Measurements from ENCODE around the gene NAXE.

Gene NAXE

DNA sequence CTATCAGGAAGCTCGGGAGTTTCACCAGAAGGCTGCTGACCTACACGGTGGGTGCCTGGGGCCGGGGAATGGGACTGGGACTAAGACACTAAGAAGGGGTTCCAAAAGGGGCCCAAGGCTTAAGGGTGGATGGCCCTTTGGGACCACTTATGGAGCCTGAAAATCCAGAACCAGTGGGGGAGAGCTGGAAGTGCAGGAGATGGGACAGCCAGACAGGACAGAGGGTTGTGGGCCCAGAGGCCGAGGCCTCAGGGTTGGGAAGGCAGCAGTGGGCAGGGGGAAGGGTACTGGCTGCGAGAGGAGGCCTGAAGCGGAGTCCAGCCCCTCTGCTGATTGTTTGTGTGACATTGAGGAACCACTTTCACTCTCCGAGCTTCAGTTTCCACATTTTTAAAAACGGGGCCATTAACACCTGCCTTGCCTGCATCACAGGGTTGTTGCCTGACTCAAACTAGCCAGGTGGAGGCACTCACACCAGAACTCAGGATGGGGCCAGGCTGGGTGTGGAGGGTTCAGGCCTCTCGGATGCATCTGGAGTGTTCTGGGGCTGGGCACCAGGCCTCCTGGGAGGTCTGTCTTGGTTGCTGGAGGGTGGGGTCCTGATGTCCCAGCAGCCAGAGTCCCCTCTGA is 9.1 kb upstream of the NAXE start:
- H3K79me2 ChIP-seq (ENCODE audit: insufficient read depth, low read depth), result no peaks in the 10 kb centered on the region
- H3K27me3 ChIP-seq (ENCODE audit: insufficient read depth, low read depth), result no peaks in the 10 kb centered on the region
- no peaks in the 10 kb centered on the region for H3K36me3 ChIP-seq (ENCODE audit: insufficient read depth)
- TF ChIP-seq, protein P1, sequence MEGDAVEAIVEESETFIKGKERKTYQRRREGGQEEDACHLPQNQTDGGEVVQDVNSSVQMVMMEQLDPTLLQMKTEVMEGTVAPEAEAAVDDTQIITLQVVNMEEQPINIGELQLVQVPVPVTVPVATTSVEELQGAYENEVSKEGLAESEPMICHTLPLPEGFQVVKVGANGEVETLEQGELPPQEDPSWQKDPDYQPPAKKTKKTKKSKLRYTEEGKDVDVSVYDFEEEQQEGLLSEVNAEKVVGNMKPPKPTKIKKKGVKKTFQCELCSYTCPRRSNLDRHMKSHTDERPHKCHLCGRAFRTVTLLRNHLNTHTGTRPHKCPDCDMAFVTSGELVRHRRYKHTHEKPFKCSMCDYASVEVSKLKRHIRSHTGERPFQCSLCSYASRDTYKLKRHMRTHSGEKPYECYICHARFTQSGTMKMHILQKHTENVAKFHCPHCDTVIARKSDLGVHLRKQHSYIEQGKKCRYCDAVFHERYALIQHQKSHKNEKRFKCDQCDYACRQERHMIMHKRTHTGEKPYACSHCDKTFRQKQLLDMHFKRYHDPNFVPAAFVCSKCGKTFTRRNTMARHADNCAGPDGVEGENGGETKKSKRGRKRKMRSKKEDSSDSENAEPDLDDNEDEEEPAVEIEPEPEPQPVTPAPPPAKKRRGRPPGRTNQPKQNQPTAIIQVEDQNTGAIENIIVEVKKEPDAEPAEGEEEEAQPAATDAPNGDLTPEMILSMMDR (conservative IDR thresholded peaks at IDR 0.05; ENCODE audit: low read depth, low read length), result 0 out of 2 replicates have a peak, but pooled peaks have one; percentile 16
- no peak overlapping the region for H3K9ac ChIP-seq
- no peak overlapping the region for H3K4me3 ChIP-seq (IDR thresholded peaks at IDR 0.05; ENCODE audit: insufficient read depth, low read depth, low read length)
- H2AFZ ChIP-seq (ENCODE audit: low read depth), result no peak overlapping the region
- H4K20me1 ChIP-seq (ENCODE audit: insufficient read depth), result no peaks in the 10 kb centered on the region
- peaks cover 11% of the 10 kb centered on the region for H3K4me1 ChIP-seq (ENCODE audit: low read depth, poor library complexity, severe bottlenecking)
- no peak overlapping the region for H3K27ac ChIP-seq
- no peak overlapping the region for H3K4me2 ChIP-seq

DNA sequence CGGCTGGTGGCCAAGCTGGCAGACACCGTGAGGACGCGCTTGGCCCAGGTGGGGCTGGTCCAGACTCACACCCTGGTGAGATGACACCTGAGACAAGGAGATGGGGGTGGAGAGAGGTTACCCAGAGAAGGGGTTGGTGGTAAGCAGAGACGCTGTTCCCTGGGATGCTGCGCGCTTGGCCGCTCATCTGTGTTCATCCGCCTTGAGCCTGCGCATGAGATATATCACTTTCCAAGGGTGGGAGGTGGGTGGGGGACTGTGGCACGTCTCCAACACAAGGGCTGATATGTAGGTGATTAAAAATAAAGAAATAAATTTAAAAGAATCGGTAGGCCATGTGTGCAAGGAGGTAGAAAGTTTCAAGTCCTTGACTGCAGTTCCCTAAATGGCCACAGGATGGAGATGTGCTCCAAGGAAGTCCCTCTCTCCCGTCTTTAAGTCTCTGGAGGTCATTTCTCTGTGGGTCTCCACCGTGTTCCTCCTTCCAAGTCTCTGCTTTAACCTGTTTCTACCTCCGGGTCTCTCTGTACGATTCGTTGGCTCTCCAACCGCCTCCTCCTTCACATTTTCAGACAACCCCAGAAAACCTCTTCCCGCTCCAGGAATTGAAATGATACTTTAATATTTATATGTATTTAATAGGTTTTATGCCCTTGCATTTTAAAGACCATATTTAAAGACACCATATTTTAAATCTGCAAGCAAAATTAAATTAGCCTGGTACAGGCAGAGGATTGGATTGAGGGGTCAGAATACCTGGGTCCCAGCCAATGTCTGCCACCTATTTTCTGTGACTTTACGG is 7.6 kb upstream of the NAXE start:
- Histone ChIP-seq H3K27ac (no peak overlapping the region), H3K36me3 (ENCODE audit: insufficient read depth) (no peaks in the 10 kb centered on the region), H3K27me3 (ENCODE audit: insufficient read depth, low read depth) (no peaks in the 10 kb centered on the region), H4K20me1 (ENCODE audit: insufficient read depth) (no peaks in the 10 kb centered on the region), H3K9ac (no peak overlapping the region), H3K4me3 (IDR thresholded peaks at IDR 0.05; ENCODE audit: insufficient read depth, low read depth, low read length) (no peak overlapping the region), H3K79me2 (ENCODE audit: insufficient read depth, low read depth) (no peaks in the 10 kb centered on the region), H3K4me1 (ENCODE audit: low read depth, poor library complexity, severe bottlenecking) (peaks cover 11% of the 10 kb centered on the region), H2AFZ (ENCODE audit: low read depth) (peak overlapping the region; percentile 46), H3K4me2 (peak overlapping the region; percentile 26)
- TF ChIP-seq, protein P1 (conservative IDR thresholded peaks at IDR 0.05; ENCODE audit: low read depth, low read length), result peak; percentile 99

DNA sequence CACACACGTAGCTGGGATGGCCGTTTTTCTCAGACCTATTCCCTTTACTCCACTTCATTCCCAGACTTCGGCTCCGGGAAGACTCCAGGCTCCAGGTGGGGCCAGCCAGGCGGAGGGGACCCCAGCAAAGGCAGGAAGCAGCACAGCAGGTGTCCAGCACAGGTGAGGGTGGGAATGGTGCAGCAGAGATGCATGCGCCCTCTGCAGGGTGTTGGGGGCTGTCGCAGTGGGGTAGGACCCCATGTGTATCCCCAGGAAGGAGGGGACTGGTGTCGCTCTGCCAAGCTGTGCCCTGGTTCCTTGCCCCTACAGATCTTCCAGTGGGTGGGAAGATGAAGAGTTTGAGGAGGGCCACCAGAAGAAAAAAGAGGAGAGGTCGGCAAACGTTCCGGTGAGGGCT is 6.8 kb upstream of the NAXE start:
- Histone ChIP-seq H3K27me3 (ENCODE audit: insufficient read depth, low read depth) (no peaks in the 10 kb centered on the region), H3K36me3 (ENCODE audit: insufficient read depth) (no peaks in the 10 kb centered on the region), H3K79me2 (ENCODE audit: insufficient read depth, low read depth) (no peaks in the 10 kb centered on the region), H4K20me1 (ENCODE audit: insufficient read depth) (no peaks in the 10 kb centered on the region), H3K4me1 (ENCODE audit: low read depth, poor library complexity, severe bottlenecking) (peaks cover 11% of the 10 kb centered on the region), H3K9ac (no peak overlapping the region), H3K27ac (no peak overlapping the region), H2AFZ (ENCODE audit: low read depth) (peak overlapping the region; percentile 46; the same call in 1 of the 2 replicates), H3K4me3 (IDR thresholded peaks at IDR 0.05; ENCODE audit: insufficient read depth, low read depth, low read length) (no peak overlapping the region), H3K4me2 (peak overlapping the region; percentile 26; the same call in 1 of the 2 replicates)
- TF ChIP-seq, protein P1 (conservative IDR thresholded peaks at IDR 0.05; ENCODE audit: low read depth, low read length), result peak; percentile 41

DNA sequence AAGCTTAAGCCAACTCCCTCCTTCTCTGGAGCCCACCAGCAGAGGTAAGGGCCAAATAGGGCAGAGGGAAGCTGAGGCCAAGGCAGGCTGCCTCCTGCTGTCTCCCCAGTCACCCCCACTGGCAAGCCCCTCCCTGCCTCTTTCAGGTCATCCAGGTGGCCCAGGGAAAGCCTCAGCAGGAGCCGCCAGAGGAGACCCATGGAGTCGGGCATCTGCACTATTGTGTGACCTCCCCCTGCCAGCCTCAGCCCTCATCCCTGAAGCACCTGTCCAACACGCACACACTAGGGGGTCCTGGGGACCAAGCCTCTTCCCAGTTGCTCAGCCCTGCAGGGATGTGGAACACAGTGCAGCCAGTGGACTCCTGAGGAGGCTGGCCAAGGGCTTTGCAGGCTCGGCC is 5.3 kb upstream of the NAXE start:
- H3K36me3 ChIP-seq (ENCODE audit: insufficient read depth), result no peaks in the 10 kb centered on the region
- H3K4me2 ChIP-seq, result no peak overlapping the region

More for the DNA sequence above, 5.3 kb upstream of the NAXE start:
- no peak overlapping the region for H3K27ac ChIP-seq
- no peaks in the 10 kb centered on the region for H4K20me1 ChIP-seq (ENCODE audit: insufficient read depth)
- no peaks in the 10 kb centered on the region for H3K79me2 ChIP-seq (ENCODE audit: insufficient read depth, low read depth)
- TF ChIP-seq, protein P1 (conservative IDR thresholded peaks at IDR 0.05; ENCODE audit: low read depth, low read length), result no peak
- H3K27me3 ChIP-seq (ENCODE audit: insufficient read depth, low read depth), result no peaks in the 10 kb centered on the region
- no peak overlapping the region for H2AFZ ChIP-seq (ENCODE audit: low read depth)
- H3K4me3 ChIP-seq (IDR thresholded peaks at IDR 0.05; ENCODE audit: insufficient read depth, low read depth, low read length), result no peak overlapping the region
- H3K4me1 ChIP-seq (ENCODE audit: low read depth, poor library complexity, severe bottlenecking), result peaks cover 22% of the 10 kb centered on the region
- no peak overlapping the region for H3K9ac ChIP-seq
